ENCODE data around the gene TULP3.
A peak's percentile ranks its signal among the peaks of the same experiment; 100 is the strongest.

TULP3 gene, protein sequence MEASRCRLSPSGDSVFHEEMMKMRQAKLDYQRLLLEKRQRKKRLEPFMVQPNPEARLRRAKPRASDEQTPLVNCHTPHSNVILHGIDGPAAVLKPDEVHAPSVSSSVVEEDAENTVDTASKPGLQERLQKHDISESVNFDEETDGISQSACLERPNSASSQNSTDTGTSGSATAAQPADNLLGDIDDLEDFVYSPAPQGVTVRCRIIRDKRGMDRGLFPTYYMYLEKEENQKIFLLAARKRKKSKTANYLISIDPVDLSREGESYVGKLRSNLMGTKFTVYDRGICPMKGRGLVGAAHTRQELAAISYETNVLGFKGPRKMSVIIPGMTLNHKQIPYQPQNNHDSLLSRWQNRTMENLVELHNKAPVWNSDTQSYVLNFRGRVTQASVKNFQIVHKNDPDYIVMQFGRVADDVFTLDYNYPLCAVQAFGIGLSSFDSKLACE

DNA sequence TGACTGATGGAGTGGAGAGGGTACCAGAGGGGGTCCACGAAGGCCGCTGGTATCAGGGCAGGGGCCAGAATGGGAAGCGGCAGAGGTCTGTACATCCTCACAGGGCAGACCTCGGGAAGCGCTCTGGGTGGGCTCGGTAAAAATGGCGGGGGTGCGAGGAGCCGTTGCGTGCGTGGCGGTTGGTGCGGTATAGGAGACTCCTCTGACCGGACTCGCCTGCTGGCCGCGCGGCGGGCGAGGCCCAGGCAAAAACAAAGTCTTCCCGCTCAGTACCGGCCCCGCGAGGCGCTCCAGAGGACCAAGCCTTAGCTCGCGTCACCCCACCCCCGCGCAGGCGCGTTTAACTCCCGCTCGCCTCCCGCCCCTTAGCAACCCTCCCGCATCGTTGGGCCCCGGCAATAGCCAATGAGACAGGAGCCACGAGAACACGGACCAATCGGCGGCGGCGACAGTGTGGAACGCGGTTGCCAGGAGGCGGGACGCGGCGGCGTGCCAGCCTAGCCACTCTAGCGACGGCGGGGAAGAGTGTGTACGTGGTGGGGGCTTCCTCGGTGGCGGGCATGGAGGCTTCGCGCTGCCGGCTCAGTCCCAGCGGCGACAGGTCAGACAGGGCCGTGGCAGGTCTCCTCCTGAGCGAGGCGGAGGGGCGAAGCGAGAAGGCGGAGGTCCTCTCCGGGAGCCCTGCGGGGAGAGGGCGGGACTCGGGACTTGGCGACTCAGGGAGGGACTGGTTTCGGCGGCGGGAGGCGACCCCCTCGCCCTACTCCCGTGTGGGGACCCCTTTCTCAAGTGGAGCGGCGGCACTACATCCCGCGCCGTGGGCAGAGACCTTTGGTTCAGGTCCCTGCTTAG is at the start of gene TULP3:
Gene TULP3, plus strand, starts transcription at position 504 of the 852 bp plus-strand sequence. Its CDS starts 57 bp downstream, at position 561.
- TF ChIP-seq CTCF (IDR thresholded peaks at IDR 0.05; ENCODE audit: low read depth, low read length) = peak; percentile 3
- peak within 1 kb of the TSS; percentile 96 for H3K4me3 ChIP-seq (ENCODE audit: low read depth, low read length)
- peak; percentile 98 for DNase-seq (ENCODE audit: low read depth, low spot score)
- in situ Hi-C loops (cut with HindIII; ENCODE audit: low sequenced_read_pairs) = no loop called here

- no peak for DNase-seq (ENCODE audit: low read depth, low spot score)
- in situ Hi-C loops (cut with HindIII; ENCODE audit: low sequenced_read_pairs) = no loop called here
- no peak overlapping the region for H3K4me3 ChIP-seq (ENCODE audit: low read depth, low read length)
- TF ChIP-seq CTCF (IDR thresholded peaks at IDR 0.05; ENCODE audit: low read depth, low read length) = no peak
These were observed 49.5 kb upstream of the TULP3 start for GRCh38 chr12:2841056-2841650.

DNA sequence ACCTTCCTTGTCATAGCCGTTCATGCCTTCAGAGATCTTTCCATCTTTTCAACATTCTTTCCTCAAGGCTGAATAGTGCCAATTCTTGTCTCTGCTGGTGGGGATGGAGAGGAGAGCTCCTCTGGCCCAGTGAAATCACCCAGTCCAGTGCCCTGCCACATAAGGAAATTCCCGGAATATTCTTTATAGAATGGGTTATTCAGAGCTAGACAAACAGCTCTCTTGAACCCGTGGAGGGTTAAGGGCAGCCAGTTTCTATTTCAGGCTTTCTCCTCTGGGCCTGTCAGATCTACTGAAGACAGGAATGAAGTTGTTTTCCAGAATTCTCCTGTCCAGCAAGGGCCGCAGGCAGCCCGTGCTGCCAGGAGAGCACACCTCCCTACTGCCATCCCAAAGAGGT is 47.7 kb upstream of the TULP3 start:
- in situ Hi-C loops (cut with HindIII; ENCODE audit: low sequenced_read_pairs) = no loop called here
- TF ChIP-seq CTCF (IDR thresholded peaks at IDR 0.05; ENCODE audit: low read depth, low read length) = no peak
- no peak overlapping the region for H3K4me3 ChIP-seq (ENCODE audit: low read depth, low read length)
- DNase-seq (ENCODE audit: low read depth, low spot score) = no peak

DNA sequence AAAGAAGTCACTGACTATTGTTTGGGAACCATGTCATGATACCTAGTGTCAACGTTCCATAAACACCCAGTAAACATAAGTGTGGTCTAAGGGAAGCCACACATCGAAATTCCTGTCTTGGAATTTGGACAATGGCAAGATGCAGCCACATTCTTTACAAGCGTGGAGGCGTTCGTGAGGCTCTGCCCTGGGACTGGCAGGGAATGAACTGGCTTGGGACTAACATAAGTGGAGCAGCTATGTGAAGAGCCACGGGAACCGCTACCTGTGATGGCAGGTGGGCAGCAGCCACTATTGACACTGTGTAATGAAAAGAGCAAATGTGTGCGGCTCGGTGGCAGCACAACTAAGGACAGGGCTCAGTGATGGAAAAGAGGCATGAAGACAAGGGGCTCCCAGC is 45.9 kb upstream of the TULP3 start:
- in situ Hi-C loops (cut with HindIII; ENCODE audit: low sequenced_read_pairs) = no loop called here

GRCh38 chr12:2845280-2845679 is 45.4 kb upstream of the TULP3 start:
- H3K4me3 ChIP-seq (ENCODE audit: low read depth, low read length) = no peak overlapping the region
- no peak for TF ChIP-seq CTCF (IDR thresholded peaks at IDR 0.05; ENCODE audit: low read depth, low read length)
- in situ Hi-C loops (cut with HindIII; ENCODE audit: low sequenced_read_pairs) = no loop called here
- peak; percentile 67 for DNase-seq (ENCODE audit: low read depth, low spot score)

More for the DNA sequence above, 45.9 kb upstream of the TULP3 start:
- H3K4me3 ChIP-seq (ENCODE audit: low read depth, low read length) = no peak overlapping the region
- no peak for DNase-seq (ENCODE audit: low read depth, low spot score)
- no peak for TF ChIP-seq CTCF (IDR thresholded peaks at IDR 0.05; ENCODE audit: low read depth, low read length)

GRCh38 chr12:2851931-2852330 is 38.8 kb upstream of the TULP3 start:
- TF ChIP-seq CTCF (IDR thresholded peaks at IDR 0.05; ENCODE audit: low read depth, low read length) = no peak

More at GRCh38 chr12:2851931-2852330, 38.8 kb upstream of the TULP3 start:
- in situ Hi-C loops (cut with HindIII; ENCODE audit: low sequenced_read_pairs) = no loop called here
- no peak for DNase-seq (ENCODE audit: low read depth, low spot score)
- no peak overlapping the region for H3K4me3 ChIP-seq (ENCODE audit: low read depth, low read length)

All from astrocyte of the spinal cord (primary cell).